Measurements from ENCODE around the gene ADCY1. TPM values are rescaled to one million over a fixed set of nuclear protein-coding genes. Genes with fewer than 3 reads are reported as not detected.
A peak's percentile ranks its signal among the peaks of the same experiment; 100 is the strongest.

The ADCY1 gene
- total RNA-seq, 1 experiment from 2014 or later, result not detected

DNA sequence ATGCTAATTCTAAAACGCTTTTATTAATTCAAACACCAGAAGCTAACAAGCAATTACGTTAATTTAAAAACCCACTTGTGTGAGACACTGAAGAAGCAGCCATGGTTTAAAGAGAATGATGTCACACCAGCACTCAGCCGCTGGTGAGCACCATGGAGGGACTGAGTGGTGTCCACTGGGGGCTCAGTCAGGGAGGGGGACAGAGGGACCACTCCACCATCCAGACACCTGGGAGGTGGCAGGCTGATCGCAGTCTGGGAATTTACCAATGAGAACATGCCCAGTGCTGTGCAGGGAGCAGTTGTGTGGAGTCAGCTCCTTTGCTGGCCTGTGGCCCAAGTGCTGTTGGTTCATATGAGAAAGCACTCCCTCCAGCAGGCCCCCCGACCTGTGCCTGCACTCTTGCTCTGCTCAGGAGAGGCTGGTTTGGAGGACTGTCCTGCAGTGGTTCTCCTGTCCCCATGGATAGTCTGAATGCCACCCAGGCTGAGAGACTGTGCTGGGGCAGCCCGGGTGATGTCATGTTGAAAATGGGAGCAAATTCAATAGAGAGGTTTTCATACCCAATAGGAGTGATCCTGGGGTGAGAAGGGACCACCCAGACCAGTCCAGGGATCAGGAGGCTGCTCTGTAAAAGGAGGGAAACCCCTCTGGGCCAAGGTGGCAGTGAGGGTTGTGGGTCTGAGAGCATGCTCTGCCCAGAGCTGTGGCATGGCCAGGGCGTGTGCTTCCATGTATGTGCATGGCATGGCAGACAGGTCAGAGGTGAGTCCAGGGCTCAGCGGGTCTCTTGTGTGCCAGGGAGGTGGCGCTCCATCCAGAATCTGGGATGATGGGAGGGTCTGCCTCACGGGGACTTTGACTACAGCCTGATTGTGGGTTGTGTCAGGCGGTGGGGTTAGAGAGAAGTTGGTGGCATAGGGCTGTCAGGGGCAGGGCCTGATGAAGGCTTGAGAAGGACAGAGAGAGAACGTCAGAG lies 12.7 kb downstream of the ADCY1 start:
- Histone ChIP-seq H3K4me1 (replicated peaks; ENCODE audit: insufficient read depth) (no peaks in the 10 kb centered on the region), H3K9me2 (ENCODE audit: insufficient read depth) (no peaks in the 10 kb centered on the region), H3K4me2 (no peak overlapping the region), H3K36me3 (ENCODE audit: low read depth) (no peaks in the 10 kb centered on the region), H2AFZ (no peak overlapping the region), H3F3A (ENCODE audit: insufficient read depth, low read depth) (no peaks in the 10 kb centered on the region), H3K27ac (no peak overlapping the region), H3K4me3 (no peak overlapping the region), H3K9me3 (ENCODE audit: insufficient read depth, low read depth) (no peaks in the 10 kb centered on the region), H3K27me3 (ENCODE audit: insufficient read depth, low read depth) (peaks cover 94% of the 10 kb centered on the region), H4K20me1 (ENCODE audit: insufficient read depth) (no peaks in the 10 kb centered on the region; the same call in 1 of the 2 replicates), H3K79me2 (ENCODE audit: low read depth) (no peaks in the 10 kb centered on the region)
- TF ChIP-seq EZH2 (IDR thresholded peaks at IDR 0.05; ENCODE audit: low read depth), result no peak
- TF ChIP-seq, protein P1, sequence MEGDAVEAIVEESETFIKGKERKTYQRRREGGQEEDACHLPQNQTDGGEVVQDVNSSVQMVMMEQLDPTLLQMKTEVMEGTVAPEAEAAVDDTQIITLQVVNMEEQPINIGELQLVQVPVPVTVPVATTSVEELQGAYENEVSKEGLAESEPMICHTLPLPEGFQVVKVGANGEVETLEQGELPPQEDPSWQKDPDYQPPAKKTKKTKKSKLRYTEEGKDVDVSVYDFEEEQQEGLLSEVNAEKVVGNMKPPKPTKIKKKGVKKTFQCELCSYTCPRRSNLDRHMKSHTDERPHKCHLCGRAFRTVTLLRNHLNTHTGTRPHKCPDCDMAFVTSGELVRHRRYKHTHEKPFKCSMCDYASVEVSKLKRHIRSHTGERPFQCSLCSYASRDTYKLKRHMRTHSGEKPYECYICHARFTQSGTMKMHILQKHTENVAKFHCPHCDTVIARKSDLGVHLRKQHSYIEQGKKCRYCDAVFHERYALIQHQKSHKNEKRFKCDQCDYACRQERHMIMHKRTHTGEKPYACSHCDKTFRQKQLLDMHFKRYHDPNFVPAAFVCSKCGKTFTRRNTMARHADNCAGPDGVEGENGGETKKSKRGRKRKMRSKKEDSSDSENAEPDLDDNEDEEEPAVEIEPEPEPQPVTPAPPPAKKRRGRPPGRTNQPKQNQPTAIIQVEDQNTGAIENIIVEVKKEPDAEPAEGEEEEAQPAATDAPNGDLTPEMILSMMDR (conservative IDR thresholded peaks at IDR 0.05), result no peak
- POLR2A ChIA-PET (ENCODE audit: unreplicated experiment), result no interaction called here
- intact Hi-C loops (cut with micrococcal nuclease; ENCODE audit: unreplicated experiment), result no loop called here
- BruUV-seq (replicated peaks), result no TSS peak
- CTCF ChIA-PET, result no interaction called here
- no peak for DNase-seq

DNA sequence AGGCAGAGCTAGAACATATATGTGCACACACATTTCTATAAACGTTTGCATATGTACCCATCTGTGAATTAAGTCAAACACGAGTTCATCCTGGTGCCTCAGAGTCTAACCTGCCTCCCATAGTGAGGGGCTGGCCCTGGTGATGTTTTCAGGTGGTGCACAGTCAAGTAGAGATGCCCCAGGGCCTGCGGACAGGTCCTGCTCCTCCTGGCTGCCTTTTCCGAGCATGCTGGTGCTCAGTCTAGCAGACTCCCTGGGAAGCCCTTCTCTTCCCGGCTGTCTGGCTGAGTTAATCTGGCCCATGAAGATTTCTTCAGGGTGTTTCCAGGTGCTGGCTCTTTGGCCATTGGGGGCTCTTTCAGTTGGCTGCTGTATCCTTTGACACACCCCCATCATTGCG lies 14.3 kb downstream of the ADCY1 start:
- POLR2A ChIA-PET (ENCODE audit: unreplicated experiment), result no interaction called here
- Histone ChIP-seq H2AFZ (no peak overlapping the region), H3K27me3 (ENCODE audit: insufficient read depth, low read depth) (peaks cover 97% of the 10 kb centered on the region), H3K4me2 (no peak overlapping the region), H3K9me2 (ENCODE audit: insufficient read depth) (no peaks in the 10 kb centered on the region), H3K9me3 (ENCODE audit: insufficient read depth, low read depth) (no peaks in the 10 kb centered on the region), H4K20me1 (ENCODE audit: insufficient read depth) (no peaks in the 10 kb centered on the region), H3K4me1 (replicated peaks; ENCODE audit: insufficient read depth) (no peaks in the 10 kb centered on the region), H3F3A (ENCODE audit: insufficient read depth, low read depth) (no peaks in the 10 kb centered on the region), H3K36me3 (ENCODE audit: low read depth) (no peaks in the 10 kb centered on the region), H3K79me2 (ENCODE audit: low read depth) (no peaks in the 10 kb centered on the region), H3K4me3 (no peak overlapping the region), H3K27ac (no peak overlapping the region)
- BruUV-seq (replicated peaks), result no TSS peak
- DNase-seq, result no peak
- CTCF ChIA-PET, result interaction anchor here (0.6 kb wide), 1 partner anchor 1565 kb away, joined by 3 read pairs; no protein-coding TSS in a partner anchor
- intact Hi-C loops (cut with micrococcal nuclease; ENCODE audit: unreplicated experiment), result no loop called here
- TF ChIP-seq EZH2 (IDR thresholded peaks at IDR 0.05; ENCODE audit: low read depth), result no peak
- TF ChIP-seq, protein P1 (conservative IDR thresholded peaks at IDR 0.05), result no peak

DNA sequence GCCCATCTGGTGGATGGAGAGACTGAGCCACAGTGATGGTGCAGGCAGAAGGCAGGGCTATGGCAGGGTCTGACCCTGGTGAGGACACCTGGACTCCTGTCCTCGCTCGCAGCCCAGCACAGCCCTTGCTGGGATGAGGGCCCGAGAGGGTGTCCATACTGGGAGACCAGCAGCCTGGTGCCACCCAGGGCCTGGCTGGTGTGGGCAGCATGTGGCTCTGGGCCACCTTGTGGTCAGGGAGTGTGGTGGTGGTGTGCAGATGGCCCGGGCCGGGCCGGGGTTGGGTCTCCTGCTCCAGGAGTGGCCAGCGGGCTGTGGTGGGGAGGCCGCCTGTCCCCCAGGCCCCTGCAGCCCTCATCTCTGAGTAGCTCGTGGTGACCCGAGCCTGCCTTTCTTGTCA lies 14.9 kb downstream of the ADCY1 start:
- Histone ChIP-seq H3K79me2 (ENCODE audit: low read depth) (no peaks in the 10 kb centered on the region), H3K9me3 (ENCODE audit: insufficient read depth, low read depth) (no peaks in the 10 kb centered on the region), H3K9me2 (ENCODE audit: insufficient read depth) (no peaks in the 10 kb centered on the region), H3K4me1 (replicated peaks; ENCODE audit: insufficient read depth) (no peaks in the 10 kb centered on the region), H3K27me3 (ENCODE audit: insufficient read depth, low read depth) (peaks cover 99% of the 10 kb centered on the region), H3K4me3 (no peak overlapping the region), H3K27ac (no peak overlapping the region), H4K20me1 (ENCODE audit: insufficient read depth) (no peaks in the 10 kb centered on the region), H3K4me2 (no peak overlapping the region), H3K36me3 (ENCODE audit: low read depth) (no peaks in the 10 kb centered on the region), H2AFZ (no peak overlapping the region), H3F3A (ENCODE audit: insufficient read depth, low read depth) (no peaks in the 10 kb centered on the region)
- no TSS peak for BruUV-seq (replicated peaks)
- CTCF ChIA-PET, result interaction anchor here (0.6 kb wide), 1 partner anchor 1565 kb away, joined by 3 read pairs; no protein-coding TSS in a partner anchor
- intact Hi-C loops (cut with micrococcal nuclease; ENCODE audit: unreplicated experiment), result no loop called here
- TF ChIP-seq EZH2 (IDR thresholded peaks at IDR 0.05; ENCODE audit: low read depth), result no peak
- TF ChIP-seq, protein P1 (conservative IDR thresholded peaks at IDR 0.05), result peak; percentile 25; the same call in 1 of the 2 replicates
- POLR2A ChIA-PET (ENCODE audit: unreplicated experiment), result interaction anchor here (0.6 kb wide), 1 partner anchor 26 kb away, joined by 5 read pairs; no protein-coding TSS in a partner anchor
- DNase-seq, result no peak
